ENCODE results near the gene RASA3.

RASA3 gene

GRCh38 chr13:113929628-113930615, 202.5 kb downstream of the RASA3 start:
- H3K4me2 ChIP-seq, result no peak overlapping the region
- H3K4me1 ChIP-seq, result peaks cover 0 to 7% (median 2%) of the 10 kb centered on the region in 10 experiments; a peak in 4 of 20 replicates
- H3K27ac ChIP-seq, result no peak overlapping the region
- H4K20me1 ChIP-seq, result peaks cover 0 to 5% (median 0%) of the 10 kb centered on the region in 11 experiments; a peak in 2 of 22 replicates
- no peaks in the 10 kb centered on the region for H3K36me3 ChIP-seq
- no peak overlapping the region for H3K4me3 ChIP-seq
- H3K9ac ChIP-seq, result no peak overlapping the region
- H3K9me3 ChIP-seq (replicated peaks in 1 of 11), result no peaks in the 10 kb centered on the region
- peaks cover 0 to 13% (median 5%) of the 10 kb centered on the region in 11 experiments; a peak in 6 of 22 replicates for H3K27me3 ChIP-seq
- TF ChIP-seq Cebpa-rat (IDR thresholded peaks at IDR 0.05), result no peak

DNA sequence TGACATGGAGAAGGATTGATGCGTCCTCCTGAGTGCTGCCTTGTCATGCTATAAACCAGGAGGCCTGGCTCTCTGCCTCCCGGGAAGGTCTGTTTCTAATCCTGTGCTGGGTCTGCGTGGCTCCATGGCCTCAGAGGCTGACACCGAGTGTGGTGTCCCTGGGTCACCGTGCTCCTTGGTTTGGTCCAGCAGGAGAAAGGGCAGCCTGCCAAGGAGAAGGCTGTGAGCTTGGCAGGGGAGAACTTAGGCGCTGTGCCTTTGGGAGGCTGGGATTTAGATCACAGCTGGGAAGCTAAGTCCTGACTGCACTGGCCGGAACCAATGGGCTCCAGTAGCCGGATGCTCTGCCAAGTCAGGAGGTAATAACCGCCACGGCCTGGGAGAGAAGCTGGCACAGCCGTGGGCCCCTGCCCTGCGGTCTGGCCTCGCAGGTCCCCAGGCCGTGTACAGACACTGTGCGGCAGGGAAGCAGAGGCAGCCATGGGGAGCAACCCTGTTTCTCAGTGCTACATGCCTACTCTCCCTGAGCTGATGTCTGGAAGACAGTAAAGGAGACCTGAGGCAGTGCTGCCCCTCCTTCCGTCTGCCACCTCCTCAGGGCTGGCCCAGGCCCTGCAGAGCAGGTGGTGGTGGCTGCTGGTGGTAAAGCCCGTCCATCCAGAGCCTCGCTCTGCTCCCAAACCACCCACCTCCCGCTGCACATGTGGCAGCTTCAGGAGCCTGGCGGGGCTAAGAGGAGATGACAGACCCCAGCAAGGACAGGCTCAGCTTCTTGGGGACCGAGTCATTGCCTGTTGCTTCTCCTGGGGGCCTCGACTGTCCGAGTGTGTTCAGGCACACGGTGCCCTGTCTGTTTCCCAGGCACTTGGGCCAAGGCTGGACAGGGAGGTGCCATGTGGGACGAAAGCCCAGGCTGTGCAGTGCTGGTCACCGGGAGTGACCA, 203.5 kb downstream of the RASA3 start:
- Histone ChIP-seq H3K4me3 (no peak overlapping the region), H3K9me3 (replicated peaks in 1 of 11) (no peaks in the 10 kb centered on the region), H4K20me1 (peaks cover 0 to 5% (median 0%) of the 10 kb centered on the region in 11 experiments; a peak in 2 of 22 replicates), H3K27ac (no peak overlapping the region), H3K27me3 (peaks cover 0 to 5% (median 3%) of the 10 kb centered on the region in 11 experiments; a peak in 5 of 22 replicates), H3K4me1 (peaks cover 0 to 7% (median 2%) of the 10 kb centered on the region in 10 experiments; a peak in 4 of 20 replicates), H3K36me3 (no peaks in the 10 kb centered on the region), H3K9ac (no peak overlapping the region), H3K4me2 (no peak overlapping the region)
- no peak for TF ChIP-seq Cebpa-rat (IDR thresholded peaks at IDR 0.05)

Measured in BLaER1 treated with 17β-estradiol and CSF1 and Interleukin-3, amounts not matched to agents 10 nM and 100 nM (cell line).